Measurements from ENCODE around the gene MCU. TPM values are rescaled to one million over a fixed set of nuclear protein-coding genes. Genes with fewer than 3 reads are reported as not detected.

Gene MCU
- total RNA-seq, 3 donors from 2014 or later (not counting 1 experiment from before 2014, with no cell fraction given), result 13.1 to 15.6 (median 14.1) TPM

DNA sequence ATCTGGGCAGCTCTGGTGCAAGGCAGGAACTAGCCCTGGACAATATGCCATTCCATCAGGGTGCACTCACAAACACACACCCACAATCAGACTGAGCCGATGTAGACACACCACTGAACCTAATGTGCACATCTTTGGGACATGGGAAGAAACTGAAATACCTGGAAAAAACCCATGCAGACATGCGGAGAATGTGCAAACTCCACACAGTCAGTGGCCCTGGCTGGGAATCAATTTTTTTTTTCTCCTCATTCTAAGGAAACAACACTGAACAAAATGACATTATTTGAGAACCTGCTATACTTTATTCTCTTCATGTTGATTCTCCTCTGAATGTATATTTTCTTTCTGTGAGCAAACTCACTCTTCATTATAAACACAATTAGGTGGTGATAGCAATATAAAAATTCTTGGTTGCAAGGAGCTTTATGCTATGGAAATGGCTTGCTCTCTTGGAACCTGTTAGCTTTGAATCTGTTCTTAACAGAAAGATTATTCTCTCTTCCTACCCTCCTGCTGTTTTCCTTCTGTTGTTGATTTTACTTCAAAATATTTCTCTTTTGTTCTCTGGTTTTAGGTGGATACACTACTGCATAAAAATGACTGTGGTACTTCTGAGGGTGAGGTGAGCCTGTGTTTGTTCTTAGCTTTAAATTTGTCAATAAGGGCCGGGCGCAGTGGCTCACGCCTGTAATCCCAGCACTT is 33.1 kb upstream of the MCU start:
- TF ChIP-seq, protein P1, sequence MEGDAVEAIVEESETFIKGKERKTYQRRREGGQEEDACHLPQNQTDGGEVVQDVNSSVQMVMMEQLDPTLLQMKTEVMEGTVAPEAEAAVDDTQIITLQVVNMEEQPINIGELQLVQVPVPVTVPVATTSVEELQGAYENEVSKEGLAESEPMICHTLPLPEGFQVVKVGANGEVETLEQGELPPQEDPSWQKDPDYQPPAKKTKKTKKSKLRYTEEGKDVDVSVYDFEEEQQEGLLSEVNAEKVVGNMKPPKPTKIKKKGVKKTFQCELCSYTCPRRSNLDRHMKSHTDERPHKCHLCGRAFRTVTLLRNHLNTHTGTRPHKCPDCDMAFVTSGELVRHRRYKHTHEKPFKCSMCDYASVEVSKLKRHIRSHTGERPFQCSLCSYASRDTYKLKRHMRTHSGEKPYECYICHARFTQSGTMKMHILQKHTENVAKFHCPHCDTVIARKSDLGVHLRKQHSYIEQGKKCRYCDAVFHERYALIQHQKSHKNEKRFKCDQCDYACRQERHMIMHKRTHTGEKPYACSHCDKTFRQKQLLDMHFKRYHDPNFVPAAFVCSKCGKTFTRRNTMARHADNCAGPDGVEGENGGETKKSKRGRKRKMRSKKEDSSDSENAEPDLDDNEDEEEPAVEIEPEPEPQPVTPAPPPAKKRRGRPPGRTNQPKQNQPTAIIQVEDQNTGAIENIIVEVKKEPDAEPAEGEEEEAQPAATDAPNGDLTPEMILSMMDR (IDR thresholded peaks at IDR 0.05), result no peak
- H3K27me3 Mint-ChIP-seq (ENCODE audit: low read depth in 2 of 2), result peaks cover 0 to 5% of the 10 kb centered on the region in 2 donors
- no peaks in the 10 kb centered on the region for H3K4me1 ChIP-seq (ENCODE audit: control insufficient read depth, insufficient read depth, low read length)
- no peaks in the 10 kb centered on the region for H3K4me1 Mint-ChIP-seq
- H3K4me3 Mint-ChIP-seq, result no peak overlapping the region
- H3K27ac Mint-ChIP-seq, result no peak overlapping the region
- no peaks in the 10 kb centered on the region for H3K9me3 ChIP-seq (ENCODE audit: control insufficient read depth, insufficient read depth, low read length)
- H3K27ac ChIP-seq (ENCODE audit: low read length), result no peak overlapping the region
- no peaks in the 10 kb centered on the region for H3K36me3 ChIP-seq (ENCODE audit: control insufficient read depth, insufficient read depth, low read length)
- intact Hi-C loops (cut with micrococcal nuclease), result no loop called here
- no peak overlapping the region for H3K4me3 ChIP-seq (ENCODE audit: low read length)
- H3K27me3 ChIP-seq (ENCODE audit: control insufficient read depth, insufficient read depth, low read length), result no peaks in the 10 kb centered on the region
- 96% methylated on average over 5 of the region's 5 CpGs for WGBS (ENCODE audit: insufficient coverage)
- H3K9me3 Mint-ChIP-seq, result no peaks in the 10 kb centered on the region
- H3K36me3 Mint-ChIP-seq, result no peaks in the 10 kb centered on the region
- ATAC-seq (no peak), DNase-seq (no peak)

DNA sequence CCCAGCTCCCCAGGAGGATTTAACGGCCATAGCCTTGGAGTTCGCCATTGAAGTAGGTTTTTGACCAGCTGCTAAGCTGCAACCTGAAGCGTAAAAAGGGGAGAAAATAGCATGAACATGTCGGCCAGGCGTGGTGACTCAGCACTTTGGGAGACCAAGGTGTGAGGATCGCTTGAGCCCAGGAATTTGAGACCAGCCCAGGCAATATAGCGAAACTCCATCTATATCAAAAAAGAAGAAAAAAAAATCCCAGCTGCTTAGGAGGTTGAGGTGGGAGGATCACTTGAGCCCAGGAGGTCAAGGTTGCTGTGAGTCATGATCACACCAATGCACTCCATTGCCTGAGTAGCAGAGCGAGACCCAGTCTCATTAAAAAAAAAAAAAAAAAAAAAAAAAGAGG is 32.2 kb upstream of the MCU start:
- TF ChIP-seq, protein P1 (IDR thresholded peaks at IDR 0.05), result no peak

DNA sequence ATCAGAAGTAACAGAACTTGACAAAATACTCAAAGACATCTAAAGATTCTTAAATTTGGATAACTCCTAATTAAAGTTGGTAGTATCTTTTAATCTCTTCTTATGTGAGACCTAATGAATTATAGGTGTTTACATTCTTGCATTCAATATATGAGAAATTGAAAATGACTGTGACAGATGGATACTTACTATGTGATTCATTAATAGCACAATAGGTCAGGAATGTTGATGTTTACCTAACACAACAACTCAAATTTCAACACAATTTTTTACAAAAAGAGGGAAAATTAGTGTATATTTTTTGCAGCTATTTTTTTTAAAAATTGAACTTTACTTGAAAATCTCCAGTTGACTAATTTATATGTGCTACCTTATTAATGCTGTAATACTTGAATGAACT is 31.7 kb upstream of the MCU start:
- Mint-ChIP-seq H3K4me1 (no peaks in the 10 kb centered on the region), H3K9me3 (no peaks in the 10 kb centered on the region), H3K27ac (no peak overlapping the region), H3K36me3 (no peaks in the 10 kb centered on the region), H3K27me3 (ENCODE audit: low read depth in 2 of 2) (peaks cover 0 to 10% of the 10 kb centered on the region in 2 donors), H3K4me3 (no peak overlapping the region)
- H3K4me1 ChIP-seq (ENCODE audit: control insufficient read depth, insufficient read depth, low read length), result no peaks in the 10 kb centered on the region
- intact Hi-C loops (cut with micrococcal nuclease), result no loop called here
- TF ChIP-seq, protein P1 (IDR thresholded peaks at IDR 0.05), result no peak
- no peaks in the 10 kb centered on the region for H3K36me3 ChIP-seq (ENCODE audit: control insufficient read depth, insufficient read depth, low read length)
- no peak for DNase-seq
- H3K27ac ChIP-seq (ENCODE audit: low read length), result no peak overlapping the region
- no peak for ATAC-seq
- no peak overlapping the region for H3K4me3 ChIP-seq (ENCODE audit: low read length)
- no peaks in the 10 kb centered on the region for H3K27me3 ChIP-seq (ENCODE audit: control insufficient read depth, insufficient read depth, low read length)
- H3K9me3 ChIP-seq (ENCODE audit: control insufficient read depth, insufficient read depth, low read length), result no peaks in the 10 kb centered on the region

More for the DNA sequence above, 32.2 kb upstream of the MCU start:
- Mint-ChIP-seq H3K27ac (no peak overlapping the region), H3K36me3 (no peaks in the 10 kb centered on the region), H3K27me3 (ENCODE audit: low read depth in 2 of 2) (peaks cover 0 to 10% of the 10 kb centered on the region in 2 donors), H3K9me3 (no peaks in the 10 kb centered on the region), H3K4me1 (no peaks in the 10 kb centered on the region), H3K4me3 (no peak overlapping the region)
- Histone ChIP-seq H3K4me1 (ENCODE audit: control insufficient read depth, insufficient read depth, low read length) (no peaks in the 10 kb centered on the region), H3K27ac (ENCODE audit: low read length) (no peak overlapping the region), H3K27me3 (ENCODE audit: control insufficient read depth, insufficient read depth, low read length) (no peaks in the 10 kb centered on the region), H3K9me3 (ENCODE audit: control insufficient read depth, insufficient read depth, low read length) (no peaks in the 10 kb centered on the region), H3K4me3 (ENCODE audit: low read length) (no peak overlapping the region), H3K36me3 (ENCODE audit: control insufficient read depth, insufficient read depth, low read length) (no peaks in the 10 kb centered on the region)
- WGBS (ENCODE audit: insufficient coverage), result 94% methylated on average over 6 of the region's 8 CpGs
- DNase-seq (no peak), ATAC-seq (no peak)
- intact Hi-C loops (cut with micrococcal nuclease), result no loop called here

DNA sequence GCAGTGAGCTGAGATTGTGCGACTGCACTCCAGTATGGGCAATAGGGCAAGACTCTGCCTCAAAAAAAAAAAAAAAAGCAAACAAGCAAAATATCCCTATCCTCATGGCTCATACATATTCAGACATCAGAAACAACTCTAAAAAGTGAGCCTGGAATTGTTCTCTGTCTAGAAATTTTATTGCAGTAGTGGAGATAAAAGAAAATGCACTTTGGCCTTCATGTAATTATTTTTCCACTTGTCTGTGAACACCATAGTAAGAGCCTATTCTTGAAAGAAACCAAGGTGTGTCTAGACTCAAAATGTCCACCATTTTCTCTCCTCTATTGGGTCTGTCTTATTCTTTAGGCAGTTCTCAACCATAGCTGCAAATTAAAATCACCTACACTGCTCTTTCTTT is 30.5 kb upstream of the MCU start:
- peaks cover 0 to 10% of the 10 kb centered on the region in 2 donors for H3K27me3 Mint-ChIP-seq (ENCODE audit: low read depth in 2 of 2)
- H3K4me3 Mint-ChIP-seq, result no peak overlapping the region
- Histone ChIP-seq H3K9me3 (ENCODE audit: control insufficient read depth, insufficient read depth, low read length) (no peaks in the 10 kb centered on the region), H3K27me3 (ENCODE audit: control insufficient read depth, insufficient read depth, low read length) (no peaks in the 10 kb centered on the region), H3K36me3 (ENCODE audit: control insufficient read depth, insufficient read depth, low read length) (no peaks in the 10 kb centered on the region), H3K4me3 (ENCODE audit: low read length) (no peak overlapping the region), H3K4me1 (ENCODE audit: control insufficient read depth, insufficient read depth, low read length) (no peaks in the 10 kb centered on the region), H3K27ac (ENCODE audit: low read length) (no peak overlapping the region)
- intact Hi-C loops (cut with micrococcal nuclease), result no loop called here
- H3K36me3 Mint-ChIP-seq, result no peaks in the 10 kb centered on the region
- H3K4me1 Mint-ChIP-seq, result no peaks in the 10 kb centered on the region
- WGBS (ENCODE audit: insufficient coverage), result no CpG with 5 or more reads among the region's 1 CpG
- TF ChIP-seq, protein P1 (IDR thresholded peaks at IDR 0.05), result no peak
- H3K27ac Mint-ChIP-seq, result no peak overlapping the region
- ATAC-seq, result no peak
- no peaks in the 10 kb centered on the region for H3K9me3 Mint-ChIP-seq
- no peak for DNase-seq

Data from natural killer cell (primary cell).